Glomerular visceral epithelial cell (primary cell): ENCODE measurements around the gene PIGH.
A peak's percentile ranks its signal among the peaks of the same experiment; 100 is the strongest.
"Not testable (repeated sequence)": the region's sequence is repeated elsewhere in the genome, so short reads cannot be mapped to it uniquely, and the experiment has no call there.

Experiments
- DNase-seq: peaks from one replicate; pipeline ENCODE4 v3.0.0-alpha.2; 2016; ENCODE audit errors: extremely low spot score

Gene PIGH

DNA sequence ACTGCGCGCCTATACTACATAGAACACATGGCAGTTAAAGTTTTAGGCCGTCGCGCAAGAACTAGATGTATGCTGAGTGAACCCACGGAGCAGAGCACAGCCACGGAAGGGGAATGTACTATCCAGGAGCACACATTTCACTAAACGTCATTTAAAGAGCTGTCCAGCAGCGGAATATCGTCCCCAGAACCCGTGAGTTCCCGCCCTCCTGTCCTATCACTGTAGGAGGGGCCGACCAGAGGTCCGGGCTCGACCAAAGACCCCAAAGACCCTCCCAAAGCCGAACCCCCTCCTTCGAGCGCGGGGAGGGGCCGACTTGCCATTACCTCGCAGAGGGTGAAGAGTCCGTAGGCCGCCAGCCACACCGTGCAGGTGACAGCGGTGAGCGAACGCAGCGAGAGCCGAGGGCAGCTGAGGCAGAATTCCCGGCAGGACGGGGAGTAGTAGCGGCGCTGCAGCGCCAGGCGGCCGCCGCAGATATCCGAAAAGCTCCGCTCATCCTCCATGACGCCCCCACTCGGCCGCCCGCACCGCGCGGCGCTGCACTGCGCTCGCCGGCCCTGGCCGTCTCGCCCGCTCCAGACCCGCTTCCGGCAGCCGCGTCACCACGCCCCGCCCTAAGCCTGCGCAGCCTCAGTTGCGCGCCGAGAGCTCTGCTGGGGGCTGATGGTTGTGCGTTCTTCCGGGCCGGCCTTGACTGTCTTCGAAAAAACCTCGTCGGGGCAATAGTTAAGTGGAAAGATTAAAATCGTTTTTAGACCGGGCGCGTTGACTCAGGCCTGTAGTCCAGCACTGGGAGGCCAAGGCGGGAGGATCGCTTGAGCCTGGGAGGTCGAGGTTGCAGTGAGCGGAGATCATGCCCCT is at the start of gene PIGH:
PIGH (minus strand) TSS at position 571 of the 864 bp plus-strand sequence; CDS start at position 506, 65 bp downstream.
- peak; percentile 88 for DNase-seq

GRCh38 chr14:67646131-67646530 is 46.1 kb upstream of the PIGH start:
- DNase-seq, result no peak

- no peak for DNase-seq
Observed at GRCh38 chr14:67645414-67645813, 45.3 kb upstream of the PIGH start.

- no peak for DNase-seq
Observed at GRCh38 chr14:67644428-67644827, 44.4 kb upstream of the PIGH start.

GRCh38 chr14:67643713-67644112 is 43.6 kb upstream of the PIGH start:
- no peak for DNase-seq

DNA sequence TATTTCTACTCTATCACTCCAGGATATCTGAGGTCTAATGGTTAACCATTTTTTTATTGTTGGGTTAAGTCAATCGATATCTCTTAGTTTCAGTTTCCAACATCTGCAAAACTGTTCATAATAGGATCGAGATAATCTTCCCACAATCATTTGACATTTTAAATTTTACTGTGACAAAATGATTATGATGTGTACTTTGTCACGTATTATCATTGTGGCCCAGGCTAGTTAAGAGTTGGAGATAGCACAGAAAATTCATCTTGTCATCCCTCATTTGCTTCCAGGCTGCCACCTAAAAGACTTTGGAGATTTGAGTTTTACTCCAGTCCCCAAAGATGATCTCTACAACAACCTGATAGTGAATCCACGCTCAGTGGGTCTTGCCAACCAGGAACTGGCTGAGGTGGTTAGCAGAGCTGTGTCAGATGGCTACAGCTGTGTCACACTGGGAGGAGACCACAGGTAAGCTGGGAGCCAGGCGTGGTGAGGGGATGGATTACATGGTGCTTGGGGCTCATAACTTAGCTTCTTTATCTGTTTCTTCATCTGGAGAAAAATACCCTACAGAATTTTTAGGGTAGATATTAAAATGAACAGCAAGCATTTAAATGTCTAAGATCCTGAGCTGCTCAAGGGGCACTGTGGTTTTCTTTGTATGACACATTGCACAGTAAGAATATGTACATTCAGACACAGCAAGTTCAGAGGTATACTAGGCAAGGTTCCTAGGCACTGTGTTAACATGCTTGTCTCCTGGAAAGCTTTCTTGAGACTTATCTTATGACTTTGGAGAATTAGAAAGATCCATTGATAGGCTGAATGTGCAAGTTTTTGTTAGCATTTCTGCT is 42.1 kb upstream of the PIGH start:
- no peak for DNase-seq

- no peak for DNase-seq
Observed at GRCh38 chr14:67641480-67641879, 41.4 kb upstream of the PIGH start.

DNA sequence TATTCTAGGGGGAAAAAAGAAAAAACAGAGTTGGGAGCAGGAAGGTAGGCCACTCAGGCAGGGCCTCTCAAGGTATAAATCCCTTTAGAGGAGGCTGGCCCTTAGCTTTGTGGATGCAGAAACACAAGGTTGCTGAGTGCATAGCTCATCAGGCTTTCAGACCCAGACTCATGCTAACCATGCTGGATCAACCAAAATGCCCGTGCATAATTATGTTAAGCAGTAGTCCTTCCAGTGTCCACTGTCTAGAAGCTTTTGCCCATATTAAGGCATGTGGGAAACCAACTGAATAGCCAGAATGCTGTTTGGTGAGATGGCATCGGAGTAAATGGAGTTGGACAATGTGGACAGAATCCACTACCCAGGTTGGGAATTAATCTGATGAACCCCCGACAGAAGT is 38.6 kb upstream of the PIGH start:
- DNase-seq, result no peak

- peak; percentile 44 for DNase-seq
Observed at GRCh38 chr14:67636361-67636919, 36.4 kb upstream of the PIGH start.

DNA sequence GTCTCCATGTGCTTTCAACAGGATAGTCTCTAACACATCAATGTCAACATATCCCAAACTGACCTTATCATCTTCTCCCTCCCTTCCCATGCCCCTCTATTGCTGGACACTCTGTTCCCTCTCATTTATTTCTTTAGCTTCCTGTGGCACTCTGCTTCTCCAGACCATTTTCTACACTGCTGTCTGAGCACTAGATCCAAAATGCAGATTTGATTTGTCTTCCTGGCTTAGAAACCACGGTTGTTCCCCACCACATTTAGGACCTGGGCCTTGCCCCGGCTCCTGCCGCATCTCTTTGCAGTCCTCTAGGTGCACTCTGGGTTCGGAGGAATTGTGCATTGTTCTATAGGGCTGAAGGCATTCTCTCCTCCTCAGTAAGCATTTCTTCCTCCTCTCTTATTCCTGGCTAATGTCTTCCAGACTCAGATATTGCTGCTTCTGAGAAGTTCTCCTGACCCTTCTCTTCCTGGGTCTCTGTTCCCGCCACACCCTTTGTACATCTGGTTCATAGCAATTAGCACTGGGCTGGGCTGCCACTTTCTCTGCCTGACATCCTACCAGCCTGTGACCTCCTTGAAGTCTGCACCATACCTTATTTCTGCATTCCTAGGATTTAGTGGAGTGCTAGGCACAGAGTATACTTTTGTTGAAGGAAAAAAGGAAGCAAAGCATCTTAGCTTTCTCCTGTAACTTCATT is 33.5 kb upstream of the PIGH start:
- no peak for DNase-seq

GRCh38 chr14:67630938-67631337 is 30.9 kb upstream of the PIGH start:
- DNase-seq, result no peak

GRCh38 chr14:67630186-67630585 is 30.1 kb upstream of the PIGH start:
- DNase-seq, result no peak

DNA sequence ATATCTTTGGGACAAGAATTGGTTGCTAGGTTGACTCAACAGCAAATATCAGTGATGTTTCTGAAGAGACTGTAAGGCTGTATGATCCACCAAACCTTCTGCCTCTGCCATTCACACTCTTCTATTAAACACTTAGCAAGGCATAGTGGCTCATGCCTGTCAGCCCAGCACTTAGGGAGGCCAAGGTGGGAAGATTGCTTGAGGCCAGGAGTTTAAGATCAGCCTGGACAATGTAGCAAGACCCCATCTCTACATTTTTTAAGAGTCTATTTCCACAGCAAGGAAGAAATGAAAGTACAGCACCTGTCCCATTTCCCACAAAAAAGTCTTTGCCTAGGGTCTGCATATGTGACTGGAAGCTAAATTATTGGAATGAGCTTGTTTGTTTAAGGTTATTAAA is 27.5 kb upstream of the PIGH start:
- DNase-seq, result no peak

GRCh38 chr14:67626131-67626530 is 26.1 kb upstream of the PIGH start:
- not testable (repeated sequence) for DNase-seq

- no peak for DNase-seq
Observed at GRCh38 chr14:67623114-67623513, 23.0 kb upstream of the PIGH start.

GRCh38 chr14:67622675-67623074 is 22.6 kb upstream of the PIGH start:
- DNase-seq, result peak; percentile 66

- DNase-seq, result peak; percentile 18
Observed at GRCh38 chr14:67620217-67620785, 20.2 kb upstream of the PIGH start.

DNA sequence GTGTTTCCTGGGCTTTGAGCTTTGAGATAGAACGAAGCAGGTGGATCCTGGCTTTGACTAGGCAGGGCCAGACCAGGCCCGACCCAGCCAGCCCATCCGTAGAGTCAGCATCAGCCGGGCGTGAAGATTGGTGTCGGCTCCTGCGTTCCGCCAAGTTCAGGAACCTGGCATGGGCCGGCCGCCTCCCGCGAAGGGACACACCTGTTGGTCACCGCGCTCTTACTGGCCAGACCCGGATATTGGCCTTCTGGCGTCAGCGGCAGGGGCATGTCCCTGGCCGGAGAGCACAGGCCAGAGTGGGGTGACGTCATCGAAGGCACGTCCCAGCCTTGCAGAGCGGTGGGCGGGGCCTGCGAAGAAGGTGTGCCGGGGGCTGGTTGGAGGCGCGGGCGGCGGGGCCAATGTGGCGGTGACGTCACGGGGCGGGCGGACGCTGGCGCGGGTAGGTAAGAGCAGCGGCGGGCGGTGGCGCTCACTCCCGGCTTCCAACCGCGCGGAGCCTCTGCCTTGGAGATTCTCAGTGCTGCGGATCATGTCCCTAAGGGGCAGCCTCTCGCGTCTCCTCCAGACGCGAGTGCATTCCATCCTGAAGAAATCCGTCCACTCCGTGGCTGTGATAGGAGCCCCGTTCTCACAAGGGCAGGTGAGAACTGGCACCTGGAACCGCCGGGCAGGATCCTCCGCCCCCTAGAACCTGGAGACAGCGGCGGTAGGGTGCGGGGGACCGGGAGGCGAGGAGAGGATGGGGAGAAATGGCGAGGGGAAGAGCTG is 19.6 kb upstream of the PIGH start, which contains the start of gene ARG2:
ARG2 (plus strand) TSS at position 475 of the 771 bp plus-strand sequence; CDS start at position 533, 58 bp downstream.
- DNase-seq, result peak; percentile 98

GRCh38 chr14:67618617-67619063 is 18.6 kb upstream of the PIGH start:
- peak; percentile 78 for DNase-seq

DNA sequence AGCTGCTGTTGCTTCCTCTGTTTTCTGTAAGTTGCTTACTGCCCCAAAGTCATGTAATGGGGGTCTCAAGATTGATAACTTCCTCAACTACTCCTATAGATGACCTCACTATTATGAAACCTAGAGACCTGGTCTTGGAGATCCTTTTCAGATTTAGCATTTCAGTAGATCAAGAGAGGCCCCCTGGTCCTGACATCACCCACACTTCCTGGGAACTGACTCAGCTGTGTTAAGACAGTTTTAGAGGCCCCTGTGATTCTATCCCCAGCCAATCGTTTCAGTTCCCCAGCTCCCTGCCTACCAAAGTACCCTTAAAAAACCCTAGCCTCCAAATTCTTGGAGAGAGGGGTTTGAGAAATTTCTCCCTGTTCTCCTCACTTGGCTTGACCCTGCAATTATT is 10.4 kb upstream of the PIGH start:
- no peak for DNase-seq
